Medulla oblongata (tissue), 1 donor: ENCODE data around the gene SLC38A1.
A peak's percentile ranks its signal among the peaks of the same experiment; 100 is the strongest.

ENCODE experiments used
- DNase-seq: peaks from one replicate; pipeline ENCODE4 v3.0.0-alpha.2; 2015; ENCODE audit errors: extremely low spot score

The SLC38A1 gene

GRCh38 chr12:46230983-46231382 lies 37.9 kb downstream of the SLC38A1 start:
- no peak for DNase-seq

GRCh38 chr12:46230306-46230705 lies 38.5 kb downstream of the SLC38A1 start:
- DNase-seq, result no peak

GRCh38 chr12:46227616-46228015 lies 41.2 kb downstream of the SLC38A1 start:
- DNase-seq, result no peak

GRCh38 chr12:46224386-46224785 lies 44.5 kb downstream of the SLC38A1 start:
- peak; percentile 84 for DNase-seq

- DNase-seq, result no peak
Measured at GRCh38 chr12:46223047-46223446, 45.8 kb downstream of the SLC38A1 start.

- DNase-seq, result no peak
Measured at GRCh38 chr12:46222636-46223035, 46.2 kb downstream of the SLC38A1 start.

- DNase-seq, result no peak
Measured at GRCh38 chr12:46221255-46222128, 47.4 kb downstream of the SLC38A1 start.

GRCh38 chr12:46219877-46220655 lies 48.8 kb downstream of the SLC38A1 start:
- DNase-seq, result peak; percentile 87

GRCh38 chr12:46219132-46219876 lies 49.5 kb downstream of the SLC38A1 start:
- DNase-seq, result no peak

GRCh38 chr12:46218322-46219095 lies 50.3 kb downstream of the SLC38A1 start:
- DNase-seq, result no peak

GRCh38 chr12:46217541-46218321 lies 51.1 kb downstream of the SLC38A1 start:
- peak; percentile 79 for DNase-seq

- no peak for DNase-seq
Measured at GRCh38 chr12:46214668-46215436, 54.0 kb downstream of the SLC38A1 start.

GRCh38 chr12:46212108-46212982 lies 56.5 kb downstream of the SLC38A1 start:
- DNase-seq, result no peak

- no peak for DNase-seq
Measured at GRCh38 chr12:46210873-46211439, 57.9 kb downstream of the SLC38A1 start.

GRCh38 chr12:46209914-46210872 lies 58.6 kb downstream of the SLC38A1 start:
- no peak for DNase-seq

- DNase-seq, result peak; percentile 37
Measured at GRCh38 chr12:46209170-46209569, 59.7 kb downstream of the SLC38A1 start.

GRCh38 chr12:46208370-46208769 lies 60.5 kb downstream of the SLC38A1 start:
- DNase-seq, result no peak
